ENCODE data around the gene CACNA1I. TPM values are rescaled to one million over a fixed set of nuclear protein-coding genes. Genes with fewer than 3 reads are reported as not detected.

The CACNA1I gene
- total and polyA plus RNA-seq, 2 of the 8 experiments (the other 6 are each of a cell fraction or from before 2014, with no cell fraction given), result 0.77 to 1.2 TPM

GRCh38 chr22:39559456-39560105, 11.0 kb upstream of the CACNA1I start (continued):
- TF ChIP-seq RAD21 (IDR thresholded peaks at IDR 0.05 in 1 of 2, conservative IDR thresholded peaks at IDR 0.05 in 1 of 2; ENCODE audit: low read depth in 2 of 2, low read length in 2 of 2) (peak; percentile 58 to 74), CEBPB (IDR thresholded peaks at IDR 0.05; ENCODE audit: low read depth, low read length) (no peak)
